Posterior cingulate gyrus (tissue), 11 donors: Measurements from ENCODE around the gene YES1.
"Not testable (repeated sequence)": the region's sequence is repeated elsewhere in the genome, so short reads cannot be mapped to it uniquely, and the experiment has no call there.

Source experiments
- DNase-seq, 10 donors: peaks; one replicate each; pipeline versions ENCODE4 v3.0.0 to v3.0.0-alpha.2; 2020 to 2021; ENCODE audit warnings: mixed read lengths in 3 of 10
- intact Hi-C: fragments of 100-400 bp; cut with DNase I; formaldehyde crosslinking; loops from one replicate; pipeline ENCODE4 v1.15.1; 2023

Gene YES1

GRCh38 chr18:825891-826585 is 14.0 kb upstream of the YES1 start:
- DNase-seq: no peak
- intact Hi-C loops: no loop called here

- intact Hi-C loops: no loop called here
- no peak for DNase-seq
These were observed 12.1 kb upstream of the YES1 start for GRCh38 chr18:824179-824578.

- intact Hi-C loops: no loop called here
- DNase-seq: no peak
These were observed 8.6 kb upstream of the YES1 start for GRCh38 chr18:820591-821165.

- intact Hi-C loops: no loop called here
- no peak for DNase-seq
These were observed 4.8 kb upstream of the YES1 start for GRCh38 chr18:816869-817268.

- intact Hi-C loops: no loop called here
- no peak for DNase-seq
These were observed 4.1 kb upstream of the YES1 start for GRCh38 chr18:816088-816653.

GRCh38 chr18:815353-815752 is 3.3 kb upstream of the YES1 start:
- intact Hi-C loops: no loop called here
- DNase-seq: no peak

GRCh38 chr18:814300-815084 is 2.5 kb upstream of the YES1 start:
- intact Hi-C loops: no loop called here

GRCh38 chr18:813172-814071 is 1.4 kb upstream of the YES1 start:
- intact Hi-C loops: no loop called here
- DNase-seq: no peak

More at GRCh38 chr18:814300-815084, 2.5 kb upstream of the YES1 start:
- DNase-seq: no peak

- intact Hi-C loops: no loop called here
- peak in 9 of 10 donors; percentile 38 to 93 (median 56) for DNase-seq
These were observed 532 bp upstream of the YES1 start for GRCh38 chr18:812376-813171.

GRCh38 chr18:811182-811891 is 705 bp downstream of the YES1 start:
- DNase-seq: no peak
- intact Hi-C loops: no loop called here

- DNase-seq: no peak
These were observed 1.9 kb downstream of the YES1 start for GRCh38 chr18:809985-810642.

GRCh38 chr18:809228-809627 is 2.8 kb downstream of the YES1 start:
- intact Hi-C loops, DNase-seq: not testable (repeated sequence)

More at GRCh38 chr18:809985-810642, 1.9 kb downstream of the YES1 start:
- intact Hi-C loops: no loop called here

- intact Hi-C loops: no loop called here
- no peak for DNase-seq
These were observed 3.5 kb downstream of the YES1 start for GRCh38 chr18:808502-808901.

- intact Hi-C loops: no loop called here
- peak in 3 of 10 donors; percentile 14 to 84 (median 22) for DNase-seq
These were observed 4.0 kb downstream of the YES1 start for GRCh38 chr18:808086-808485.

- no peak for DNase-seq
- intact Hi-C loops: no loop called here
These were observed 6.3 kb downstream of the YES1 start for GRCh38 chr18:805755-806110.

- intact Hi-C loops: no loop called here
- no peak for DNase-seq
These were observed 6.9 kb downstream of the YES1 start for GRCh38 chr18:805008-805754.

- intact Hi-C loops: no loop called here
- DNase-seq: no peak
These were observed 10.9 kb downstream of the YES1 start for GRCh38 chr18:801137-801536.

- intact Hi-C loops: no loop called here
These were observed 12.1 kb downstream of the YES1 start for GRCh38 chr18:799943-800342.

More at GRCh38 chr18:799943-800342, 12.1 kb downstream of the YES1 start:
- DNase-seq: no peak
